Spleen (tissue), 11 donors: ENCODE data around the gene LCP2. TPM values are rescaled to one million over a fixed set of nuclear protein-coding genes. Genes with fewer than 3 reads are reported as not detected.

Experiments used
- DNase-seq: peaks from one replicate; pipeline ENCODE4 v3.0.0-alpha.2; 2020
- H3K27ac ChIP-seq, 8 donors: fragments of 200-600 bp; sonication (generic) in 7 of 8; 1 replicate in 4 of 8; 2 replicates in 4 of 8; pipeline versions ENCODE4 v1.5.0 to v1.8.0; 2016 to 2021; ENCODE audit warnings: inconsistent platforms in 4 of 8, mild to moderate bottlenecking in 4 of 8, moderate library complexity in 1 of 8
- H3K27me3 ChIP-seq, 7 donors: fragments of 200-600 bp; sonication (generic) in 6 of 7; replicated peaks in 1 of 7; 1 replicate in 4 of 7; 2 replicates in 3 of 7; pipeline versions ENCODE4 v1.5.0 to v1.8.0; 2016 to 2021; ENCODE audit warnings: inconsistent platforms in 3 of 7, mild to moderate bottlenecking in 1 of 7
- H3K36me3 ChIP-seq, 6 donors: fragments of 200-600 bp; sonication (generic) in 5 of 6; 1 replicate in 4 of 6; 2 replicates in 2 of 6; pipeline versions ENCODE4 v1.5.0 to v1.8.0; 2016 to 2021; ENCODE audit warnings: inconsistent platforms in 2 of 6
- H3K4me1 ChIP-seq, 6 donors: fragments of 200-600 bp; sonication (generic) in 5 of 6; 1 replicate in 3 of 6; 2 replicates in 3 of 6; pipeline versions ENCODE4 v1.5.0 to v1.8.0; 2016 to 2021; ENCODE audit warnings: inconsistent platforms in 3 of 6
- H3K4me3 ChIP-seq, 8 donors: fragments of 200-600 bp; sonication (generic) in 7 of 8; 1 replicate in 4 of 8; 2 replicates in 4 of 8; pipeline versions ENCODE4 v1.5.0 to v1.8.0; 2016 to 2021; ENCODE audit warnings: inconsistent platforms in 4 of 8, mild to moderate bottlenecking in 4 of 8, moderate library complexity in 2 of 8
- H3K9me3 ChIP-seq, 8 donors: fragments of 200-600 bp; sonication (generic) in 7 of 8; 1 replicate in 4 of 8; 2 replicates in 4 of 8; pipeline versions ENCODE4 v1.5.0 to v1.8.0; 2016 to 2021; ENCODE audit warnings: inconsistent platforms in 4 of 8
- POLR2A ChIP-seq, 3 donors: fragments of 450-650 bp; IDR thresholded peaks; one replicate each; pipeline ENCODE4 v1.5.1; 2017; ENCODE audit warnings: antibody characterized with exemption in 3 of 3, mild to moderate bottlenecking in 1 of 3
- POLR2AphosphoS5 ChIP-seq, 3 donors: sonication (generic); formaldehyde crosslinking; IDR thresholded peaks; one replicate each; pipeline ENCODE4 v1.5.1; 2017; ENCODE audit warnings: antibody characterized with exemption in 3 of 3
- WGBS, 5 donors: extraction: QIAGEN DNeasy Blood & Tissue Kit in 3 of 5; methylation state at CpG; one replicate each; pipeline versions ENCODE4 v1.1.5 to v1.1.7; 2013 to 2018; 5-methylcytosine and 5-hydroxymethylcytosine counted together
- intact Hi-C: fragments of 100-400 bp; cut with DNase I; formaldehyde crosslinking; loops from one replicate; pipeline ENCODE4 v1.15.0; 2023; ENCODE audit warnings: low total_unique reads
- polyA plus RNA-seq, 3 donors: library from polyadenylated mRNA; stranded (reverse); fragments of 200-250 nt; gene quantifications; one replicate each; pipeline ENCODE4 v1.2.1, GENCODE V29; 2013
- total RNA-seq, 7 donors: library from RNA; depleted of rRNA in 3 of 7; stranded (reverse); fragments of >200 nt in 3 of 7; fragmentation: NEBNext Ultra II Directional in 4 of 7; extraction: Animal tissue kit (Norgen Biotek cat#: 25700) in 4 of 7; gene quantifications; one replicate each; pipeline versions ENCODE4 v1.1.0 to v1.2.1, GENCODE V29; 2016 to 2021
- TF ChIP-seq, protein P1 (sequence below), 11 experiments: fragments of 200-600 bp in 7 of 11; fragments of 450-650 bp in 4 of 11; sonication (generic) in 4 of 11; IDR thresholded peaks in 8 of 11; conservative IDR thresholded peaks in 3 of 11; 1 replicate in 7 of 11; 2 replicates in 4 of 11; pipeline versions ENCODE4 v1.4.0 to v1.8.0; 2016 to 2021; ENCODE audit warnings: antibody characterized with exemption in 11 of 11, inconsistent platforms in 4 of 11, mild to moderate bottlenecking in 1 of 11
- donor health status: healthy with polysubstance abuse.
- donor health status: DM: no; HTN: no; CAD: no; lungs with moderate emphysema.
- donor health status: DM: no; HTN: no; CAD: no.
- donor health status: Bipolar disorder and iron deficiency.
- donor health status: healthy.
- donor health status: DM: no; HTN: no; CAD: no.
- donor health status: DM: yes; HTN: yes; CAD: no.

The LCP2 gene
- total and polyA plus RNA-seq, 10 donors: 28.3 to 272 (median 214) TPM

GRCh38 chr5:170226129-170226615, 71.4 kb downstream of the LCP2 start:
- intact Hi-C loops: no loop called here
- Histone ChIP-seq H3K27me3 (no peaks in the 10 kb centered on the region), H3K4me3 (no peak overlapping the region), H3K27ac (peak overlapping the region in 1 of 8 donors; percentile 41), H3K9me3 (no peaks in the 10 kb centered on the region), H3K36me3 (no peaks in the 10 kb centered on the region), H3K4me1 (peaks cover 0 to 33% (median 6%) of the 10 kb centered on the region in 6 donors)
- no peak for TF ChIP-seq POLR2AphosphoS5 (IDR thresholded peaks at IDR 0.05)
- TF ChIP-seq POLR2A (IDR thresholded peaks at IDR 0.05): no peak
- TF ChIP-seq, protein P1, sequence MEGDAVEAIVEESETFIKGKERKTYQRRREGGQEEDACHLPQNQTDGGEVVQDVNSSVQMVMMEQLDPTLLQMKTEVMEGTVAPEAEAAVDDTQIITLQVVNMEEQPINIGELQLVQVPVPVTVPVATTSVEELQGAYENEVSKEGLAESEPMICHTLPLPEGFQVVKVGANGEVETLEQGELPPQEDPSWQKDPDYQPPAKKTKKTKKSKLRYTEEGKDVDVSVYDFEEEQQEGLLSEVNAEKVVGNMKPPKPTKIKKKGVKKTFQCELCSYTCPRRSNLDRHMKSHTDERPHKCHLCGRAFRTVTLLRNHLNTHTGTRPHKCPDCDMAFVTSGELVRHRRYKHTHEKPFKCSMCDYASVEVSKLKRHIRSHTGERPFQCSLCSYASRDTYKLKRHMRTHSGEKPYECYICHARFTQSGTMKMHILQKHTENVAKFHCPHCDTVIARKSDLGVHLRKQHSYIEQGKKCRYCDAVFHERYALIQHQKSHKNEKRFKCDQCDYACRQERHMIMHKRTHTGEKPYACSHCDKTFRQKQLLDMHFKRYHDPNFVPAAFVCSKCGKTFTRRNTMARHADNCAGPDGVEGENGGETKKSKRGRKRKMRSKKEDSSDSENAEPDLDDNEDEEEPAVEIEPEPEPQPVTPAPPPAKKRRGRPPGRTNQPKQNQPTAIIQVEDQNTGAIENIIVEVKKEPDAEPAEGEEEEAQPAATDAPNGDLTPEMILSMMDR (IDR thresholded peaks at IDR 0.05 in 8 of 11, conservative IDR thresholded peaks at IDR 0.05 in 3 of 11): peak in 1 of 11 experiments; percentile 2
- WGBS, 5 donors: 81 to 93% (median 89%) methylated on average over 9 of the region's 9 CpGs
- no peak for DNase-seq

GRCh38 chr5:170225326-170226128, 72.0 kb downstream of the LCP2 start:
- intact Hi-C loops: no loop called here
- no peaks in the 10 kb centered on the region for H3K27me3 ChIP-seq
- H3K27ac ChIP-seq: peak overlapping the region in 3 of 8 donors; percentile 11 to 57 (median 14)
- DNase-seq: peak; percentile 81
- H3K4me3 ChIP-seq: no peak overlapping the region
- H3K4me1 ChIP-seq: peaks cover 0 to 33% (median 6%) of the 10 kb centered on the region in 6 donors
- TF ChIP-seq, protein P1 (IDR thresholded peaks at IDR 0.05 in 8 of 11, conservative IDR thresholded peaks at IDR 0.05 in 3 of 11): peak; percentile 28 to 83 (median 80)
- TF ChIP-seq POLR2AphosphoS5 (IDR thresholded peaks at IDR 0.05): no peak
- 50 to 58% (median 56%) methylated on average over 7 of the region's 7 CpGs for WGBS, 5 donors
- H3K36me3 ChIP-seq: no peaks in the 10 kb centered on the region
- no peaks in the 10 kb centered on the region for H3K9me3 ChIP-seq

DNA sequence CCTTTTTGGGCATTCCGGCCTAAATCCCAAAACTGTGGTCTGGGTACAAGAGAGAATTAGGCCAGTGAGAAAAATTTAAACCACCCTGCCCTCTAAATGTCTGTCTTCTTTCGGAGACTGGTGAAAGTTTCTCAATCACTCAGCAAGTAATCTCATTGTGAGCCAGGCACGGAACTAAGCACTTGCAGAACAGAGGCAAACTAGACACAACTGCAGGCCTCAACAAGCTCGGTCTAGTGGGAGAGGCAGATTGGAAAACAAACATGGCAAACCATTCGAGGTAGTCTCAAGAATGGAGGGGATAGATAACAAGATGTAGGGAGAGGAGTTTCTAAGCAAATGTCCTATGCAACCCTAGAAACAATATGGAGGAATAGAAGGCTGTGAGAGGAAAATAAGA, 73.7 kb downstream of the LCP2 start:
- intact Hi-C loops: loop anchor here (5.0 kb wide), 1 partner anchor 198 kb away; no protein-coding TSS in a partner anchor
- H3K27ac ChIP-seq: peak overlapping the region in 6 of 8 donors; percentile 2 to 57 (median 42)
- no peaks in the 10 kb centered on the region for H3K27me3 ChIP-seq
- TF ChIP-seq POLR2AphosphoS5 (IDR thresholded peaks at IDR 0.05): no peak
- TF ChIP-seq POLR2A (IDR thresholded peaks at IDR 0.05): no peak
- TF ChIP-seq, protein P1 (IDR thresholded peaks at IDR 0.05 in 8 of 11, conservative IDR thresholded peaks at IDR 0.05 in 3 of 11): no peak
- H3K4me3 ChIP-seq: no peak overlapping the region
- 62 to 85% (median 69%) methylated on average over 5 of the region's 5 CpGs for WGBS, 5 donors
- no peaks in the 10 kb centered on the region for H3K9me3 ChIP-seq
- no peaks in the 10 kb centered on the region for H3K36me3 ChIP-seq
- peaks cover 0 to 33% (median 6%) of the 10 kb centered on the region in 6 donors for H3K4me1 ChIP-seq
- no peak for DNase-seq

DNA sequence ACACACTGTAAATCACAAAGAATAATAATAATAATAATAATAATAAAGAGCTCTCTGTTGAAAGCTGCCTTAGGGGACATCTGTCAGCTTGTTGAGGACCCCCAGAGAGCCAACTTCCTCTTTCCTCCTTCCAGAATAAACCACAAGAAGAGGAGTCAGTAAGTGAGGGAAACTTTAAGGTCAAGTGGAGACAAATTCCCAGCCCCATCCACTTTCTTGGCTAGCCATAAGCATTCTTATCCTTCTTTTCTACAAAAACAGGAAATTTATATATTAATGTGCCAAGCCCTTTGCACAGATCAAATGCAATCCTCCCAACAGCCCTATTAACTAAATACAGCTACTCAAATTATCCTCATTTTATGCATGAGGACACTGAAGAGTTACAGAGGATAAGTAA, 74.2 kb downstream of the LCP2 start:
- DNase-seq: no peak
- no peaks in the 10 kb centered on the region for H3K27me3 ChIP-seq

More for the DNA sequence above, 74.2 kb downstream of the LCP2 start:
- Histone ChIP-seq H3K27ac (peak overlapping the region in 6 of 8 donors; percentile 2 to 54 (median 42)), H3K4me1 (peaks cover 0 to 33% (median 6%) of the 10 kb centered on the region in 6 donors), H3K36me3 (no peaks in the 10 kb centered on the region), H3K4me3 (no peak overlapping the region), H3K9me3 (no peaks in the 10 kb centered on the region)
- intact Hi-C loops: loop anchor here (5.0 kb wide), 1 partner anchor 199 kb away; no protein-coding TSS in a partner anchor
- TF ChIP-seq, protein P1 (IDR thresholded peaks at IDR 0.05 in 8 of 11, conservative IDR thresholded peaks at IDR 0.05 in 3 of 11): no peak
- TF ChIP-seq POLR2AphosphoS5 (IDR thresholded peaks at IDR 0.05): no peak
- TF ChIP-seq POLR2A (IDR thresholded peaks at IDR 0.05): no peak
